ENCODE data around the gene PTPRD.

DNA sequence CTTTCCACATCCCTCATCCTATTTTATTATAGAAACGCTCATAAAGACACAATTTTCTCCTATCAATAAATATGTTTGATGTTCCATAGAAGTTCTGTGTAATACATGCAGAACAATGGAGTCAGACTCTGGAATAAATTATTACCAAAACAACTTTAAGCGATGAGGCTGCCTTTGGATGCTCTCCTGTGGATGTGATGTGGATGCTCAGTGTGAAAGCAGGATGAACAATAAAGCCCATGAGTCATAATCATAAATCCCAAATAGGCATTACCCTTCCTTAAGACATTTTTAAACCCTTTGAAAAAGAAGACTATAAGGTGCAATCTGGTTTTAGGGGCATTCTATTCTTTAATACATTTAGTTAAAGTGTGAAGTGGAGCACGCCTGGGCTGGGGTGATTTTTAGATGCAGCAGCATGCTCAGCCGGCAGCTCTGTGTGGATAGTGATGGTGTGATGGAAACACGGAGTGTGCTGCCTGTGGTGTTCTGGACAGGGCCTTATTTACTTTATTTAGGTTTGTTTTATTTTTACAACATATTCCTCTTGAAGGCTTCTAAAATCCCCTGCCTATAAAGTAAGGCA, 991.4 kb downstream of the PTPRD start:
- TF ChIP-seq, protein P1, sequence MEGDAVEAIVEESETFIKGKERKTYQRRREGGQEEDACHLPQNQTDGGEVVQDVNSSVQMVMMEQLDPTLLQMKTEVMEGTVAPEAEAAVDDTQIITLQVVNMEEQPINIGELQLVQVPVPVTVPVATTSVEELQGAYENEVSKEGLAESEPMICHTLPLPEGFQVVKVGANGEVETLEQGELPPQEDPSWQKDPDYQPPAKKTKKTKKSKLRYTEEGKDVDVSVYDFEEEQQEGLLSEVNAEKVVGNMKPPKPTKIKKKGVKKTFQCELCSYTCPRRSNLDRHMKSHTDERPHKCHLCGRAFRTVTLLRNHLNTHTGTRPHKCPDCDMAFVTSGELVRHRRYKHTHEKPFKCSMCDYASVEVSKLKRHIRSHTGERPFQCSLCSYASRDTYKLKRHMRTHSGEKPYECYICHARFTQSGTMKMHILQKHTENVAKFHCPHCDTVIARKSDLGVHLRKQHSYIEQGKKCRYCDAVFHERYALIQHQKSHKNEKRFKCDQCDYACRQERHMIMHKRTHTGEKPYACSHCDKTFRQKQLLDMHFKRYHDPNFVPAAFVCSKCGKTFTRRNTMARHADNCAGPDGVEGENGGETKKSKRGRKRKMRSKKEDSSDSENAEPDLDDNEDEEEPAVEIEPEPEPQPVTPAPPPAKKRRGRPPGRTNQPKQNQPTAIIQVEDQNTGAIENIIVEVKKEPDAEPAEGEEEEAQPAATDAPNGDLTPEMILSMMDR (conservative IDR thresholded peaks at IDR 0.05; ENCODE audit: low read length): no peak
- TF ChIP-seq EZH2phosphoT487 (IDR thresholded peaks at IDR 0.05; ENCODE audit: borderline replicate concordance, low read depth, low read length): no peak

All from OCI-LY7 (cell line).